ENCODE measurements around the gene MS4A6A. TPM values are rescaled to one million over a fixed set of nuclear protein-coding genes. Genes with fewer than 3 reads are reported as not detected.

Gene MS4A6A
- total RNA-seq, 1 experiment from 2014 or later, result not detected

GRCh38 chr11:60161107-60161506 is 21.8 kb downstream of the MS4A6A start:
- Mint-ChIP-seq H3K27me3 (ENCODE audit: insufficient read depth, unreplicated experiment) (no peaks in the 10 kb centered on the region), H3K27ac (ENCODE audit: low read depth, unreplicated experiment) (no peak overlapping the region), H3K36me3 (ENCODE audit: insufficient read depth, unreplicated experiment) (no peaks in the 10 kb centered on the region), H3K4me1 (ENCODE audit: insufficient read depth, unreplicated experiment) (no peaks in the 10 kb centered on the region), H3K9me3 (ENCODE audit: unreplicated experiment) (no peaks in the 10 kb centered on the region), H3K4me3 (ENCODE audit: unreplicated experiment) (no peak overlapping the region)
- BruUV-seq (replicated peaks), result no TSS peak
- intact Hi-C loops (cut with micrococcal nuclease), result loop anchor here (10.0 kb wide), 1 partner anchor 406 kb away; the partner anchor contains the start of gene STX3
- ChIA-PET CTCF (interaction anchor here (0.9 kb wide), 1 partner anchor 12 kb away, joined by 3 read pairs; no protein-coding TSS in a partner anchor), POLR2A (no interaction called here)
- no peak for TF ChIP-seq CTCF (IDR thresholded peaks at IDR 0.05; ENCODE audit: unreplicated experiment)
- DNase-seq (ENCODE audit: unreplicated experiment), result no peak

- CTCF ChIA-PET, result interaction anchor here (0.6 to 0.7 kb wide), 2 partner anchors 177 to 458 kb away, joined by 3 read pairs; no protein-coding TSS in a partner anchor
- intact Hi-C loops (cut with micrococcal nuclease), result loop anchor here (10.0 kb wide), 1 partner anchor 405 kb away; the partner anchor contains the start of gene STX3
- TF ChIP-seq CTCF (IDR thresholded peaks at IDR 0.05; ENCODE audit: unreplicated experiment), result no peak
- POLR2A ChIA-PET, result interaction anchor here (1.0 to 1.4 kb wide), 2 partner anchors 9 to 23 kb away, joined by 5 to 6 read pairs; partner anchors contain the start of gene MS4A6A
- no peaks in the 10 kb centered on the region for H3K36me3 Mint-ChIP-seq (ENCODE audit: insufficient read depth, unreplicated experiment)
- no TSS peak for BruUV-seq (replicated peaks)
- no peak overlapping the region for H3K4me3 Mint-ChIP-seq (ENCODE audit: unreplicated experiment)
- no peak for DNase-seq (ENCODE audit: unreplicated experiment)
- H3K27ac Mint-ChIP-seq (ENCODE audit: low read depth, unreplicated experiment), result no peak overlapping the region
- H3K27me3 Mint-ChIP-seq (ENCODE audit: insufficient read depth, unreplicated experiment), result no peaks in the 10 kb centered on the region
- H3K9me3 Mint-ChIP-seq (ENCODE audit: unreplicated experiment), result no peaks in the 10 kb centered on the region
- H3K4me1 Mint-ChIP-seq (ENCODE audit: insufficient read depth, unreplicated experiment), result no peaks in the 10 kb centered on the region
These were observed 23.0 kb downstream of the MS4A6A start for GRCh38 chr11:60159868-60160267.

- no TSS peak for BruUV-seq (replicated peaks)
- Mint-ChIP-seq H3K27ac (ENCODE audit: low read depth, unreplicated experiment) (no peak overlapping the region), H3K36me3 (ENCODE audit: insufficient read depth, unreplicated experiment) (no peaks in the 10 kb centered on the region), H3K4me3 (ENCODE audit: unreplicated experiment) (no peak overlapping the region), H3K9me3 (ENCODE audit: unreplicated experiment) (no peaks in the 10 kb centered on the region), H3K27me3 (ENCODE audit: insufficient read depth, unreplicated experiment) (no peaks in the 10 kb centered on the region), H3K4me1 (ENCODE audit: insufficient read depth, unreplicated experiment) (no peaks in the 10 kb centered on the region)
- ChIA-PET POLR2A (interaction anchor here (1.0 to 1.4 kb wide), 2 partner anchors 10 to 24 kb away, joined by 5 to 6 read pairs; partner anchors contain the start of gene MS4A6A), CTCF (interaction anchor here (0.6 kb wide), 1 partner anchor 459 kb away, joined by 3 read pairs; no protein-coding TSS in a partner anchor)
- DNase-seq (ENCODE audit: unreplicated experiment), result no peak
- TF ChIP-seq CTCF (IDR thresholded peaks at IDR 0.05; ENCODE audit: unreplicated experiment), result no peak
- intact Hi-C loops (cut with micrococcal nuclease), result no loop called here
These were observed 23.6 kb downstream of the MS4A6A start for GRCh38 chr11:60159284-60159683.

- Mint-ChIP-seq H3K4me1 (ENCODE audit: insufficient read depth, unreplicated experiment) (no peaks in the 10 kb centered on the region), H3K36me3 (ENCODE audit: insufficient read depth, unreplicated experiment) (no peaks in the 10 kb centered on the region), H3K9me3 (ENCODE audit: unreplicated experiment) (no peaks in the 10 kb centered on the region), H3K27me3 (ENCODE audit: insufficient read depth, unreplicated experiment) (no peaks in the 10 kb centered on the region), H3K27ac (ENCODE audit: low read depth, unreplicated experiment) (no peak overlapping the region), H3K4me3 (ENCODE audit: unreplicated experiment) (no peak overlapping the region)
- DNase-seq (ENCODE audit: unreplicated experiment), result no peak
- ChIA-PET POLR2A (interaction anchor here (1.0 kb wide), 1 partner anchor 11 kb away, joined by 6 read pairs; no protein-coding TSS in a partner anchor), CTCF (no interaction called here)
- BruUV-seq (replicated peaks), result no TSS peak
- intact Hi-C loops (cut with micrococcal nuclease), result no loop called here
- TF ChIP-seq CTCF (IDR thresholded peaks at IDR 0.05; ENCODE audit: unreplicated experiment), result no peak
These were observed 24.2 kb downstream of the MS4A6A start for GRCh38 chr11:60158636-60159035.

Data from MCF 10A (cell line).